GM23338 (cell line): ENCODE measurements around the gene PRKCQ. TPM values are rescaled to one million over a fixed set of nuclear protein-coding genes. Genes with fewer than 3 reads are reported as not detected.

Experiments
- ATAC-seq: fragments of 200-7000 bp; cut with Tn5 transposase; 3 replicates; pipeline ENCODE4 v1.9.1; 2020
- DNase-seq: peaks from one replicate; pipeline ENCODE4 v3.0.0-alpha.2; 2015; ENCODE audit warnings: low spot score
- H2AFZ ChIP-seq: fragments of 200-600 bp; sonication (generic); 2 replicates; pipeline ENCODE4 v1.8.0; 2016; ENCODE audit warnings: antibody characterized with exemption, mild to moderate bottlenecking, moderate library complexity
- H3F3A ChIP-seq: fragments of 200-600 bp; sonication (generic); replicated peaks from 2 replicates; pipeline ENCODE4 v1.8.0; 2017; ENCODE audit warnings: antibody characterized with exemption, mixed run types, low read depth
- H3K27ac ChIP-seq: fragments of 200-600 bp; sonication (generic); 2 replicates; pipeline ENCODE4 v1.6.1; 2016; ENCODE audit warnings: low read depth
- H3K27me3 ChIP-seq: fragments of 200-600 bp; sonication (generic); 2 replicates; pipeline ENCODE4 v1.8.0; 2016; ENCODE audit warnings: mild to moderate bottlenecking, mixed run types, moderate library complexity; ENCODE audit not compliant: insufficient read depth
- H3K36me3 ChIP-seq: fragments of 200-600 bp; sonication (generic); 2 replicates; pipeline ENCODE4 v1.8.0; 2016; ENCODE audit warnings: mild to moderate bottlenecking; ENCODE audit not compliant: insufficient read depth
- H3K4me1 ChIP-seq: fragments of 200-600 bp; sonication (generic); 2 replicates; pipeline ENCODE4 v1.8.0; 2016; ENCODE audit warnings: mild to moderate bottlenecking, moderate library complexity; ENCODE audit not compliant: insufficient read depth
- H3K4me2 ChIP-seq: fragments of 200-600 bp; sonication (generic); 2 replicates; pipeline ENCODE4 v1.7.1; 2017; ENCODE audit warnings: mixed run types
- H3K4me3 ChIP-seq: fragments of 200-600 bp; sonication (generic); 2 replicates; pipeline ENCODE4 v1.6.1; 2016; ENCODE audit warnings: mixed run types
- H3K79me2 ChIP-seq: fragments of 200-600 bp; sonication (generic); replicated peaks from 2 replicates; pipeline ENCODE4 v1.8.0; 2017; ENCODE audit warnings: mild to moderate bottlenecking; ENCODE audit not compliant: insufficient read depth
- H3K9me2 ChIP-seq: fragments of 200-600 bp; sonication (generic); 2 replicates; pipeline ENCODE4 v1.8.0; 2017; ENCODE audit not compliant: insufficient read depth
- H4K20me1 ChIP-seq: fragments of 200-600 bp; sonication (generic); replicated peaks from 2 replicates; pipeline ENCODE4 v1.8.0; 2017; ENCODE audit warnings: mild to moderate bottlenecking; ENCODE audit not compliant: insufficient read depth
- H3K27ac Mint-ChIP-seq: 2 replicates; pipeline ENCODE4 v1.8.0; 2020; ENCODE audit warnings: inconsistent platforms, mild to moderate bottlenecking, moderate library complexity, mixed read lengths
- H3K27me3 Mint-ChIP-seq: 3 replicates; pipeline ENCODE4 v1.8.0; 2022; ENCODE audit warnings: low read depth, mild to moderate bottlenecking, moderate library complexity, mixed read lengths, inconsistent platforms; ENCODE audit not compliant: insufficient read depth, poor library complexity
- H3K36me3 Mint-ChIP-seq: 3 replicates; pipeline ENCODE4 v1.8.0; 2021; ENCODE audit warnings: low read depth, mild to moderate bottlenecking, inconsistent platforms, moderate library complexity, mixed read lengths
- H3K4me1 Mint-ChIP-seq: 3 replicates; pipeline ENCODE4 v1.8.0; 2020; ENCODE audit warnings: mild to moderate bottlenecking, inconsistent platforms, mixed read lengths
- H3K4me3 Mint-ChIP-seq: 3 replicates; pipeline ENCODE4 v1.8.0; 2021; ENCODE audit warnings: moderate library complexity, mild to moderate bottlenecking, inconsistent platforms, mixed read lengths
- H3K9me3 Mint-ChIP-seq: 3 replicates; pipeline ENCODE4 v1.8.0; 2020; ENCODE audit warnings: moderate library complexity, mild to moderate bottlenecking, inconsistent platforms, mixed read lengths
- CREB1 ChIP-seq: fragments of 250-450 bp; sonication (Bioruptor Pico); IDR thresholded peaks from 2 replicates; pipeline ENCODE4 v1.5.0; 2020; ENCODE audit warnings: low read depth, mild to moderate bottlenecking, moderate library complexity
- CTCF ChIP-seq, 2 experiments: fragments of 200-600 bp in 1 of 2; sonication (generic) in 1 of 2; conservative IDR thresholded peaks; 2 replicates each; pipeline versions ENCODE4 v1.5.1 to v1.6.1; 2016 to 2017; ENCODE audit warnings: antibody characterized with exemption in 2 of 2, low read depth in 2 of 2, mild to moderate bottlenecking in 2 of 2, moderate library complexity in 1 of 2
- JUNB ChIP-seq: IDR thresholded peaks from one replicate; pipeline ENCODE4 v1.6.1; 2016; ENCODE audit warnings: antibody characterized with exemption; ENCODE audit not compliant: unreplicated experiment
- NANOG ChIP-seq: IDR thresholded peaks from 2 replicates; pipeline ENCODE4 v1.6.1; 2016; ENCODE audit warnings: antibody characterized with exemption, borderline replicate concordance
- ZNF331 ChIP-seq: fragments of 250-450 bp; sonication (Bioruptor Pico); IDR thresholded peaks from 2 replicates; pipeline ENCODE4 v1.5.0; 2020; ENCODE audit warnings: low read depth, mild to moderate bottlenecking, moderate library complexity
- polyA plus RNA-seq: library from polyadenylated mRNA; unstranded; fragments of >200 nt; fragmentation: Nextera tagmentation; extraction: Ambion mirVana; gene quantifications from 2 replicates; pipeline ENCODE4 v1.2.1, GENCODE V29; 2016
- total RNA-seq: library from RNA; depleted of rRNA; stranded (reverse); fragments of >200 nt; shearing (Covaris generic); gene quantifications from 2 replicates; pipeline ENCODE4 v1.2.3, GENCODE V29; 2014

The PRKCQ gene
- total and polyA plus RNA-seq, 2 experiments from 2014 or later = 12.6 to 28.5 TPM

GRCh38 chr10:6418167-6418566 is 161.9 kb downstream of the PRKCQ start:
- Mint-ChIP-seq H3K27me3 (peaks cover 2% of the 10 kb centered on the region), H3K4me3 (no peak overlapping the region), H3K27ac (no peak overlapping the region), H3K9me3 (no peaks in the 10 kb centered on the region; the same call in 2 of the 3 replicates), H3K4me1 (peaks cover 2% of the 10 kb centered on the region; the same call in 1 of the 3 replicates), H3K36me3 (no peaks in the 10 kb centered on the region)
- ATAC-seq (peak; percentile 80), DNase-seq (peak; percentile 52)
- no peak for TF ChIP-seq NANOG
- no peak for TF ChIP-seq JUNB
- no peak for TF ChIP-seq CREB1
- TF ChIP-seq ZNF331 (CRISPR knock-in tag) = no peak
- TF ChIP-seq CTCF (conservative IDR thresholded peaks at IDR 0.05; ENCODE audit: low read depth in 2 of 2) = no peak
- no peaks in the 10 kb centered on the region for H3K36me3 ChIP-seq
- no peak overlapping the region for H3K4me3 ChIP-seq
- no peaks in the 10 kb centered on the region for H3K27me3 ChIP-seq
- H3K4me1 ChIP-seq = no peaks in the 10 kb centered on the region
- no peaks in the 10 kb centered on the region for H3K79me2 ChIP-seq
- peaks cover 7% of the 10 kb centered on the region for H3K9me2 ChIP-seq
- no peak overlapping the region for H2AFZ ChIP-seq
- H4K20me1 ChIP-seq = no peaks in the 10 kb centered on the region
- no peak overlapping the region for H3K4me2 ChIP-seq
- no peaks in the 10 kb centered on the region for H3F3A ChIP-seq
- H3K27ac ChIP-seq = no peak overlapping the region

- peak; percentile 94 for DNase-seq
- Histone ChIP-seq H4K20me1 (no peaks in the 10 kb centered on the region), H3K4me2 (no peak overlapping the region), H3K27ac (no peak overlapping the region), H3K79me2 (no peaks in the 10 kb centered on the region), H3K36me3 (no peaks in the 10 kb centered on the region), H3K4me1 (no peaks in the 10 kb centered on the region), H3K9me2 (peaks cover 7% of the 10 kb centered on the region), H3K4me3 (no peak overlapping the region), H2AFZ (no peak overlapping the region), H3K27me3 (no peaks in the 10 kb centered on the region), H3F3A (no peaks in the 10 kb centered on the region)
- no peak overlapping the region for H3K27ac Mint-ChIP-seq
- H3K36me3 Mint-ChIP-seq = no peaks in the 10 kb centered on the region
- H3K4me3 Mint-ChIP-seq = no peak overlapping the region
- ATAC-seq = peak; percentile 93
- no peak for TF ChIP-seq NANOG
- TF ChIP-seq CTCF (conservative IDR thresholded peaks at IDR 0.05; ENCODE audit: low read depth in 2 of 2) = peak; percentile 81 to 89
- H3K9me3 Mint-ChIP-seq = no peaks in the 10 kb centered on the region; the same call in 2 of the 3 replicates
- peaks cover 2% of the 10 kb centered on the region; the same call in 1 of the 3 replicates for H3K4me1 Mint-ChIP-seq
- peaks cover 2% of the 10 kb centered on the region for H3K27me3 Mint-ChIP-seq
These were observed 163.1 kb downstream of the PRKCQ start for GRCh38 chr10:6416892-6417512.
